Stimulated activated CD4-positive, alpha-beta T cell treated with anti-CD3 and anti-CD28 coated beads, TNF-alpha, amount 100 ng/mL, for 48 hours (primary cell): ENCODE data around the gene SPOP.
A peak's percentile ranks its signal among the peaks of the same experiment; 100 is the strongest.
"Not testable (repeated sequence)": the region's sequence is repeated elsewhere in the genome, so short reads cannot be mapped to it uniquely, and the experiment has no call there.

Experiments
- DNase-seq, 3 donors: peaks; one replicate each; pipeline ENCODE4 v3.0.0-alpha.2; 2020; ENCODE audit warnings: low read depth in 3 of 3

Gene SPOP

DNA sequence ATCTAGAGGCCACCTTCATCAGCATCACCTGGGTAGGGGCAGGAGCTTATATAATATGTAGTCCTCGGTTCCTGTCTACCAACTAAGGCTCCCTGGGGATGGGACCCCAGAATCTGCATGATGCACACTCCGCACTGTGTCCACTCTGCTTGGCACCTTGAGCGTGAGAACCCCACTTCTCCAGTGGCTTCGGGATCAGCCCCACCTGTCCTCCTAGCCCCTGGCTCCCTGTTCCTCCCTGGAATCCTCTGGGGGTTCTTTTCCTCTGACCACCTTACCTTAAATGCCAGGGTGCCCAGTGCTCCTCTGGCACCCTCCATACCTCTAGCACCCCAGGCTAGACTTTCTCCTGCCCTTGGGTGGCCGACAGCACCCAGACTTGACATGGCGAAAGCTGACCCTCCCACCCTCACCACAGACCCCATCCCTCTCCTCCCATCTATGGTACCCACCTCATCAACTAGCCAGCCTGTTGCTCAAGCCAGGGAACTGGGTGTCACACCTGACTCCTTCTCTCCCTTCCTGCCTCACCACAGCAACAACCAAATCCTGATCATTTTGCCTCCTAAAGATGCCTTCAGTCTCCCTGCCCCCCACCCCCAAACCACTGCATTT, 105.0 kb downstream of the SPOP start:
- DNase-seq, result no peak

DNA sequence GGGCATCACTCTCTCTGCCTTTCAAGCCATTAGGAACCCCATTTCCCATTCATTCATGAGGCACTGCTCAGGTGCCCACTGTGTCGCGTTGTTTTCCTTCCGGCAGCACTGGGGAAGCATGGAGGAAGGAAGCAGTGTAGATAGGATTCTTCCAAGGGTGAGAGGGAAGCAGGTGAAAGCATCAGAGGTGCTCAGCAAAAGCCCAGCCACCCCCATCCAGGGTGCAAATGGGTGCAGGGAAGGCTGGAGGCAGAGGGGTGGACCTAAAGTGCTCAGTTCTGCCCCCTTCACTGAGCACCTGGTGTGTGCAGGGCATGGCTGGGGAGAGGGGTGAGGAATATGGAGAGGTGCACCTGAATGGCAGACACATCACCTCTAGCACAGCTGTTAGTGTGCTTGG, 105.7 kb downstream of the SPOP start:
- DNase-seq, result no peak

DNA sequence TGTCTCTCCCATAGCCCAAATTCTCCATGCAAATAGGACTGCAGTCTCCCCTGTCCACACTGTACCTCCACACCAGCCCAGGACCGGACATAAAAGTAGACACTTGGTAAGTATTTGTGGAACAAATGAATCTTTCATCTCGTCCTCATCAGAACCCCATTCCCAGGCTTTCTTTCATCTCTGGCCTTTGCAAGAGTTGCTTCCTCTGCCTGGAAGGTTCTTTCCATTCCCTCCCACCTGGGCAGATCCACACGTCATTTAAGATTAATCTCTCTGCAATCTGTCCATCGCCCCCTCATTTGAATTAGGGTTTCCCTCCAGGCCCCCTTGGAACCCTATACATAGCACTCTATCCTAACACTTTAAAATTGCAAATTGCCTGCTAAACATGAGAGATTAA, 106.1 kb downstream of the SPOP start:
- no peak for DNase-seq

DNA sequence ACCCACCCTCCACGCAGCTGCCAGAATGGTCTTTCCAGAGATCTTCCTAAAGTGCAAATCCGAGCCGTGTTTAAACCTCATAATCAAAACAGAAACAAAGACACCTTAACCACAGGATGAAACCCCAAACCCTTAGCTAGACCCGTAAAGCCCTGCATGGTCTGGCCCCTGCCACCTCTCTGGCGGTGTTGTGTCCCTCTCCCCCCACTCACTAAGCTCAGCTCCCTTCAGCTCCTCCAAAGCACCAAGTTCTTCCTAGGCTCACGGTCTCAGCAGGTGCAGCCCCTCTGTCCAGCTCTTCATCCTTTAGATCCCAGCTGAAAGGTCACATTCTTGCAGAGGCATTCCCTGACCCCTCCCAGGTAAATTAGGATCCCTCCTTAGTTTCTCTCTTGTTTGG, 106.6 kb downstream of the SPOP start:
- DNase-seq, result no peak

DNA sequence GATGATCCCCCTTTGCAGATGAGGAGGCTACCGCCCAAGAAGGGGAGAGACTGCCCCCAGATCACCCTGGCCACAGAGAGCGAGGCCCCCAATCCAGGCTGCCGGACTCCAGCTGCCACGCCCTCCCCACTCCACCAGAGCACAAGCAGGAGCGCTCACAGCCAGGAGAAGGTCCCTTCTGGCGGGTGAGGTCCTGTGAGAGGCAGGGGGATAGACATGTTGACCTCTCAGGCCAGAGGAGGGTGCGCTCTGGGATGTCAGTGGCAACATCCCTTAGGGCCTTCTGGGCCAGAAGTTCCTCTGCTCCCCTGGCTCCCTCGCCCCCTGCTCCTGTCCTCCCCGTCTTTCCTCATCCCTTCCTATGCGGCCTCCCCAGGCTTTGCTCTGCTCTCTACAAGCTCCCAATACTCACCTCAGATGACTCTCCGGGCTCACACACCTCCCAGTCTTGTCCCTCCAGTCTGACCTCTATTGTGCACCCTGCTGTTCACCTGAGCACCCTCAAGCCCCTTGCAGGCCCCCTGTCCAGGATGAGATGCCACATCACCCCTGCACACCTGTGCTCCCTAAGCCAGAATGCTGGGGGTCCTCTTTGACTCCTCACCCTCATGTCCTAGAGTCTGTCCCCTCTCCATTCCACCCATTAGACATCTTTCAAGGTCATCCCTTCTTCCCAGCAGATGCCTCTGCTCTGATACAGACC, 107.2 kb downstream of the SPOP start:
- no peak for DNase-seq

DNA sequence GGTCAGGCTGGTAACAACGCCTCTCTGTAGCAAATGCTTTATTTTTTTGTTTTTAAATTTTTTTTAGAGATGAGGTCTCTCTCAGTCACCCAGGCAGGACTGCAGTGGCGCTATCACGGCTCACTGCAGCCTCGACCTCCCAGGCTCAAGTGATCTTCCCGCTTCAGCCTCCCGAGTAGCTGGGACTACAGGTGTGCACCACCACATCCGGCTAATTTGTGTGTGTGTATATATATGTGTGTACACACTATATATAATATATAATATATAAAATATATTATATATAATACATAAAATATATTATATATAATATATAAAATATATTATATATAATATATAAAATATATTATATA, 109.2 kb downstream of the SPOP start:
- DNase-seq, result not testable (repeated sequence)

DNA sequence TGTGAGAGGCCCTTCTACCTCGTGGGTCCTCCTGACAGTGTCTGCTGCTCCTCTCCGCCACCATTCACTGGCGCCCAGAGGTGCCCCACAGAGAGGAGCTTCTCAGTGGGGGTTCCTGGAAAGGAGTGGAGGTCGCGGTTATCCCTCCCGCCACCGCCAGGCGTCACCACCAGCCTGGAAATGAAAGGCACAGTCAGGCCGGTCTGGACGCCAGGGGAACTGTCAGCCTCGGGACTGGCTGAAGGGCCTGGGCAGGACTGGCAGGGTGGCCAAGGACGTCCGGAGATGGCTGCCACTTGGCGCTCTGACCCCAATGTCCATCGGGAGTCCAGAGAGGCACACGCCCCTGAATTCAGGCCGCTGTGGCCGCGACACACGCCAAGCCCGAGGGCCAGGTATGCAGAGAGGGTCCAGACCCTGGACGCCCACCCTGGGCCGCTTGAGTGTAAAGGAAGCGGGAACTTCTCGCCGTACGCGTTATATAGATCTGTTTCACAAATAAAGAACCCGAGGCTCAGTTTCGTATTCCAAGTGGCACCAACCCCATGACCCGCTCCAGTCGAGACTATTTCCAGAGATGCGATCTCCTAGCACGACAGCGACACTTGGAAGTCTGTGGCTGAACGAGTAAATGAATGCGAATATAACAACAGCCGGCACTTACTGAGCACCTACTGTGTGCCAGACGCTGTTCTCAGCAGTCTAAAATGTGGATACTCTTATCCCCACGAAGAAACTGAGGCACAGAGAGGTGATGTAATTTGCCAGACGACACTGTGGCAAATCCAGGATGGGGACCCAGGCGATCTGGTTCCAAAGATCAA, 109.8 kb downstream of the SPOP start:
- DNase-seq, result peak; percentile 72 to 80 (median 73)

DNA sequence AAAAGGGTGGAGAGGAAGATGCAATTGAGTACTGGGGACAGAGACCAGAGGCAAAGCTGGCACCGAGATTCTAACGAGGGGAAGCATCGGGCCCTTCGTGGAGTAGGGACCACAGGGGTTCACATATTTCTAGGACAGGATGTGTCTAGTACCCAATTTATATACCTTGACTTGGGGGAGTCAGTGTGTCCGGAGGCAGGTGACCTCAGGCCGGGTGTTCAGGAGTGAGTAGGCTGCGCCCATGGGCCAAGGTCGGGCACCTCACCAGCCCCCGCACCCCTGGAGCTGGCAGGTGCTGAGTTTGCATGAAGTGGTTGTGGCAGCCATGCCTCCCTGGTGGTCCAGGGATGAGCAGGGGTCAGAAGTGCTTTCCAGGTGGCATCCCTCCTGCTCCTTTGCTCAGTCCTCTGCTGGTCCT, 110.8 kb downstream of the SPOP start:
- no peak for DNase-seq

DNA sequence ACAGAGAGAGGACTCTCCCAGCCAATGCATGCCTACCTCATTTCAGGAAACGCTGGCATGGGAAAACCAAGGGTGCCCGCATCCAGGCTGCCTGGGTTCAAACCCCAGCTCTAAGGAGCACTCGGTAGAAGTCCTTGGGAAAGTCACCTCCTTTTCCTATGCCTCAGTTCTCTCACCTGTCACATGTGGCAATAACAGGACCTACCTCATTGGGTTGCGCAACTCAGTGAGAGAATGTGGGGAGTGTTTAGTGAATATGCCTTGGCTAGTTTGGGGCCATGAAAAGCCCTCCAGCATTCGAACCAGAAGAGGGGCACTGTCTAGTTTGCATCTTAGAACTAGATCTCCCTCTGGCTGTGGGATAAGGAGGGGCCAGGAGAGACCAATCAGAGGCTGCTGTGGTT, 111.2 kb downstream of the SPOP start:
- DNase-seq, result no peak

DNA sequence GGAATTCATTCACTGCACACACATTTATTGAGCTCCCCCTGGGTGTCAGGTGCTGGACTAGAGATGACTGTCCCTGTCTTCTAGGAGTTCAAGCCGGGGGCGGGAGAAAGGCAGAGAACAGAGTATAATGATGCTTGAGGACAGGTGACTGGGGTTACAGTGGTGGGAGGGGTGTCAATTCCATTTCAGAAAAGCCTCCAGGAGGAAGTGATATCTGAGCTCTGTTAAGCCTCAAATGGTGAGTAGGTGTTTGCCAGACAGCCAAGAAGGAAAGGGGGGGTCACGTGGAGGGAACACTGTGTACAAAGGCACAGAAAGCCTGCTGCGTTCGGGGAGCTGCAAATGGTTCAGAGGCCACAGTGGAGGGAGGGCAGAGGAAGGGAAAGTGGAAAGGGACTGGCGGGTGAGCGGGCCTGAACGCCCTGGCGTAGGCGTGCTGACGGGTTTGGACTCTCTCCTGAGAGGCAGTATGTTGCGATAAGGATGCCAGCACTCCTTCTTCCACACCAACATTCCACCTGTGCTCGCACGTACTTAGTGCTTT, 111.9 kb downstream of the SPOP start:
- DNase-seq, result no peak

DNA sequence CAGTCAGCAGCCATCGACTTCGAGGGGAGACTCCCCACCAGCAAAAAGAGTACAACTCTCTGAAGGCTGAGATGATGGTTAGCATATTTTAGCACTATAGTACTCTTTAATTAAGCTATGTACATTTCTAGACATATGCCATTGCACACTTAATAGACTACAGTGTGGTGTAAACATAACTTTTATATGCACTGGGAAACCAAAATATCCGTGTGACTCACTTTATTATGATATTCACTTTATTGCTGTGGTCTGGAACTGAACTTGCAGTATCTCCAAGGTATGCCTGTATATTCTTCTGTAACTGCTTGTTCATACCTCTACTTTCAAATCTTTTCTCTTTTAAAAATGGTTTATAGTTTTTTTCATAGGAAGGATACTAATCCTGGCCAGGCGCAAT, 113.3 kb downstream of the SPOP start:
- no peak for DNase-seq

DNA sequence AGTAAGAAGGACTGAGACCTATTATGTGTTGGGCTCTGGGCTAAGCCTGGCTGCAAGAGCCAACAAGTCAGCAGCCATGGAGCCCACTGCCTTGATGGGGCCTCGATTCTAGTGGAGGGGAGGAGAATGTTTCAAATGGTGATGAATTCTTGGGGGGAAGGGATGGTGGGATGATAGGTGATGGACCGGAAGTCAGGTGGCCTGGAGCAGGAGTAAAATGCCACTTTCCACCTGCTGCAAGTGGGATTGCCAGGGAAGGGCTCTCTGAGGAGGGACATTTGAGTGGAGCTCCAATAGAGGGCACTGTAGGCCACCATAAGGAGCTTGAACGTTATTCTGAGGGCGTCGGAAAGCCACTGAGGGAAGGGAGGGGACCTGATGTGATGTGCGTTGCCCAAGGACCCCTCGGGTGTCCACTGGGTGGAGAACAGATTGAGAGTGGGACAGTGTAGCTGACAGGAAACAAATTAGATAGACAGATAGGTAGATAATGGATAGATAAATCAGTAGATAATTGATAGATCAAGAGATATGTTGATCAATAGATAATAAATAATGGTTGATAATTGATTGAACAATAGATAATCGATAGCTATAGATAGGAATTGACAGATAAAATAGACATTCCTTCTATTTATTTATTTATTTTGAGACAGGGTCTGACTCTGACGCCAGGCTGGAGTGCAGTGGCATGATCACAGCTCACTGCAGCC, 120.4 kb downstream of the SPOP start:
- DNase-seq, result no peak

DNA sequence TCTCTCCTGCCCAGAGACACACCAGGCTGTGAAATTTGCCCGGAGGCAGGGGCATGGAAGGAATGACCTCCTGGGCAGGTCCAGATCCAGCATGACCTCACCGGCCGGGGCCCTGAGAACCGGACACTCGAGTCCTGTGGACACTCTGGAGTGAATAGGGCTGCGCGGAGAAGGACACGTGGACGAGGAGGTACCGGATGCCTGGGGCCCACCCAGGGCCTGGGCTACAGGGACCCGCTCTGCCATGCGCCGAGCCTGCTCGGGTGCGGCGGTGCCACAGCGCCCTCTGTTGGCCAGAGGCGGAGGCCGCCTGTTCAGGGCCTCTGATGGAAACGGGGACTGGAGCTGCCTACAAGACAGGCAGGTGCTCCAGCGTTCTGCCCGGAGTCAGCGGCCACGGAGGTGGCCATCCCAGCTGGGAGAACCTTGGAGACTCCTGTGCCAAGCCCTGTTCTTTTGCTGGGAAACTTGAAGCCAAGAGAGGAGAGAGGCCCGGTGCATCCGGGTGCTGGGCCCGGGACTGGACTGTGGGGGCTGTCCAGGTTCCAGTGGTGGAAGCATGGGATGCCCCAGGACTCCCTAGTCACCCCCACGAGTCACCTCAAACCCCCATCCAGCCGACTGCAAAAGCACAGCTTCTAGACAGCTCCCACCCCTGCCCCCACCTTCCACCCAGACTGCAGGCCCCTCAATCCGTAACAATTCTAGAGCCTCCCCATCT, 121.5 kb downstream of the SPOP start:
- peak; percentile 74 to 78 (median 77) for DNase-seq

DNA sequence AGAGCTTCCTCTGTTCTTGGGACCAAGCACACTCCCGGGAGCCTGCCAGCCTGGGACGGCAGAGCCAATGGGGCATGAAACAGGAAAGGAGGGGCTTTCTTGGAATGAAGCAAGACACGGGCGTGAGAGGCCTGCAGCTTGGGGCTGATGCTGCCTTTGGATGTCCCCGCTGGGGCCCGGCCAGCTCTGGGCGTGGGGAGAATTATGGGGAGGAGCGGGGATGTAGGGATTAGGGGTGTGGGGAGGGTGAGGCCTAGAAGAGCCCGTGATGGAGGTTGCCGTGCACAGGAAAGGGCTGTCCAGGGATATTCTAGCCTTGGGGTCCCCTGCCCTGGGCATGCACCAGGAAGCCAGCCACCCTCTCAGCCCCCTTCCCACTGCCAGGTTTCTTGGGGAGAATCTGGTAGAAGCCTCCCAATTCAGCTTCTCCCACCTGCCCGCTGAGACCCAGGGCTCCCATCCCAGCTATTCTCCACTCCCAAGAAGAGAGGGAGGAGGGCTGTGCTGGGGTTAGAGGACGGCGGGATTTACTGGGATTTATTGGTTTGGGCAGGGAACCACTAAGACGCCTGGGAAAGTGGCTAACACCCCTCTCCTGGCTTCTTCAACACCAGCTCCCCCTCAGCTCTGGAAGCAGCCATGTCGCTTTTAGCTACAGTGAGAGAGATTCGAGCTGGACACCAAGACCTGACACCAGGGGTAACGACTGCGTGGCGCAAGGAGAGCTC, 122.2 kb downstream of the SPOP start:
- DNase-seq, result no peak

DNA sequence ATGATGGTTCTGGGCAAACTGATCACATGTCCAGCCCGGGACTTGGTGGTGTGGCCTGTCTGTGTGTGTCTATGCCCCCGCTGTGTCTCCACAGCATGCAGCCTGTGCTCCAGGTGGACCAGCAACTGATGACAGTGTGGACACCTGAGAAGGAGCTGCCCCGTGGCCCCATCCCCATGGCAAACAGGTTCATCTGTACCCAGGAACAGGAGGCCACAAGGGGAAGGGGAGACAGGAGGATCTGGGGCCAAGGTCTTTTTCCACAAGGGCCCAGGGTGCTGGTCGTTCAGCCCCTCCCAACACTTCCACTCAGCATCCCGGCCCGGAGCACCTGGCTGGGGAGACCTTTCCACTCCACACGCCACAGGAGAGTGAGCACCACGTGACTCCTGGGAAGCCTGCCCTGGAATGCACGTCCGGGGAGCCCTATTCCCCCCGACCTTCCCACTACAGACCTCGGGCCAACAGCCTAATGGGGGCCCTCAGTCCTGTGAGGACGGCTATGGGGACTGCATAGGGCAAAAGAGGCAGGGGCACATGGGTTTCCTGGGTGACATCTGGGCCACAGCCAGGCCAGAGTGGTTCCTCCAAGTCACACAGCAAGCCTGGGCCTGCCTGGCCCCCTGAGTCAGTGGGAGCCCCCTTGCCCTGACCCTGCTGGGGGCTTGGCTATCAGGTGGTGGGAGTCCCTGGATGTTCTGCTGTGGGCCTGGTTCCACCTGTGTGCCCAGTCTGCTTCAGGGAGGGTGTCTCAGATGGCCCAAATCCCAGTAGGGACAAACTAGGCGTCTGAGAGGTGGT, 123.0 kb downstream of the SPOP start:
- no peak for DNase-seq

DNA sequence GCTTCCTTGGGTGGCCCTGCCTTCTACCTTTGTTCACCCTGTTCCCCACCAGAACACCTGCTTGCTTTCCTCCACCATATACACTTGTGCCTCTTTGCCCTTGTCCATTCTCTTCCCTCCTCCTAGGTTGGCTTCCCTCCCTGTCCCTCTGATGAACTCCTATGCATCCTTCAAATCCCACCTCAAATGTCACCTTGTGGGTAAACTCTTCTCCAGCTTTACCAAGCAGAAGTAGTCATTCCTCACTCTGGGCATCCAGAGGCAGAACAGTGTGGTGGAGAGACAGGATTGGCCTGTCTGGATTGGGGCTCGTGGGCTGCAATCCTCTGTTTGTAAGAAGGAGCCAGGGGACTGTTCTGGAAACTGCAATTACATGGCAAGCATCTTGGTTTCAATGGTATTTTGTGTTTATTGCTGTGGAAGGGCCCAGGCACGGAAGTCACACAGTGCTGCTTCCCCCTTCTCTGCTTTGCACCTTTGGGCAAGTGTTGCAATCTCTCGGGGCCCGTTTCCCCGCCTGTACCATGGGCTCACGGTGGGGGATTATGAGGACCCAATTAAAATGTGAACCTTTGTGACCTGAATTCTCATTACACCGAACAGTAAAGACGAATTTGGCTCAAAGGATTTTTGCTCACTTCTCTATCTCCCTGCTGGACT, 124.1 kb downstream of the SPOP start:
- DNase-seq, result no peak

DNA sequence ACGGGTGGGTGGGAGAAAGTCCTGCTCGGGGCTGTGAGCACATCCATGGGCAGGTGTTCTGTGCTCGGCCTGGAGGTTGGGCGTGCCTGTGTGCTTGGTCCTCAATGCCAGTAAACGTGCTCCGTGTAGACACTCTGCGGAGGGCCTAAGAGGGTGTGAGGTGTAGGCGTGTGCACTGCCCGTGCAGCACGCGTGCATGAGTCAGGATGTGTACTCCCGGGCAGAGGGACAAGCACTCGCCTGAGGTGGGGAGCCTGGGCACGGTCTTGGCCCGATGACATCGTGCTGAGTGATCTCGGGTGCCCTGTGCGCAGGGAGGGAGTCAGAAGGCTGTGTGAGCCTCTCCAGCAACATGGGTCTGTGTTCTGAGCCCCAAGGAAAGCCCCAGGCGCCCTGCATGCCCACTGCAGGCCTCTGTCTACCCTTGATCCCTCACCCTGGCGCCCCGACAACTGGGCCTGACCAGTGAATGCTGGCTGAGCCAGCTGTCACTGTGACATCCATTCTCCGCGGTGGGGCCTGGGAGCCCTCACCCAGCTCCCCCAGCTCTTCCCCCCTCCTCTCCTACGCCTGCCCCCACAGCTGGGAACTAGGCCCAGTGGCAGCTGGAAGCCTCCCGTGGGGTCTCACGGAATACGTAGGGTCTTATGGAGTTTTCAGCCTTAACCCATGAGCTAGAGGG, 125.7 kb downstream of the SPOP start:
- no peak for DNase-seq

DNA sequence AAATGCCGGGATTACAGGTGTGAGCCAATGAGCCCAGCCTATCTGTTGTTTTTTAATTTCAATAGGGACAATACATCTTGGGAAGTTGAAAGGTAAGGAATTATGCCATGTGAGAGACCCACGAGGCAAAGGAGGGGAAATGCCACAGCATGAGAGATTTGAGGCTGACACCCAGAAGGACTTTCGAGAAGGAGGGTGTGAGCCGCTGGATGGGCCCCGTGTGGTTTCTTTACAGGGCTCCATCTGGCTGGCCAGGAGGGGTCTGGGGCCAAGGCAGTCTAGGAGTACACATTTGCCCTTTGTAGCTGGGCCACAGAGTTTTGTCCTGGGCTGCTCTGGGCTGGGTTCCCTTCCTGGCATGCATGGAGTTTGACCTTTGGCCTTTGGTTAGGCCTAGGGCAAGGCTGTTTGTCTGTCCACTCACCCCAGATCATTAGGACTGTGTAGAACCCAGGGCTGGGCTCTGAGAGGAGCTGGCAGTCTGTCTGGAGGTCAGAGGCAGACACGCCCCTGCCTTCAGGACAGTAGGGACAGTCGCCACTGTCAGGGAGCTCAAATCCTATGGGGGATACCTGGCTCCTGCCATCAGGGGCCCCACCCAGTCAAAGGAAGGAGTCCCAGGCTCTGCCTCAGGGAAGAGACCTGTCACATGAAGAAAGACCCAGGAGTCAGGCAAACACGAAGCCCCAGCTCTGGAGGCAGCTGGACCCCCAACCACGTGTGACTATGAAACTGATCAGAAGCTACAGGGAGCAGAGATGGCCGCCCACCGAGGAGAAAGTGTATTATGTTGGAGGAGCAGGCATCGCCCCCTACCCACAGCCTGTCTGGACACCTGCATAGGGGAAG, 126.5 kb downstream of the SPOP start:
- DNase-seq, result no peak
